ENCODE data around the gene SNRPD3.
A peak's percentile ranks its signal among the peaks of the same experiment; 100 is the strongest.
"Not testable (repeated sequence)": the region's sequence is repeated elsewhere in the genome, so short reads cannot be mapped to it uniquely, and the experiment has no call there.

Gene SNRPD3

GRCh38 chr22:24555165-24556039 is at the start of gene SNRPD3:
SNRPD3 (plus strand) TSS chr22:24555999; CDS start chr22:24557675, 1,676 bp downstream.
- peak; percentile 100 for DNase-seq (ENCODE audit: low spot score)

- no peak for DNase-seq (ENCODE audit: low spot score)
Observed at GRCh38 chr22:24506802-24507438, 48.9 kb upstream of the SNRPD3 start.

GRCh38 chr22:24507716-24508115 is 48.1 kb upstream of the SNRPD3 start:
- no peak for DNase-seq (ENCODE audit: low spot score)

GRCh38 chr22:24510637-24511625 is 44.9 kb upstream of the SNRPD3 start:
- DNase-seq (ENCODE audit: low spot score): no peak

- no peak for DNase-seq (ENCODE audit: low spot score)
Observed at GRCh38 chr22:24512043-24512442, 43.8 kb upstream of the SNRPD3 start.

- DNase-seq (ENCODE audit: low spot score): no peak
Observed at GRCh38 chr22:24513378-24514240, 42.2 kb upstream of the SNRPD3 start.

- DNase-seq (ENCODE audit: low spot score): no peak
Observed at GRCh38 chr22:24514241-24515026, 41.4 kb upstream of the SNRPD3 start.

GRCh38 chr22:24515027-24515338 is 40.8 kb upstream of the SNRPD3 start:
- no peak for DNase-seq (ENCODE audit: low spot score)

- no peak for DNase-seq (ENCODE audit: low spot score)
Observed at GRCh38 chr22:24516301-24516737, 39.5 kb upstream of the SNRPD3 start.

- DNase-seq (ENCODE audit: low spot score): no peak
Observed at GRCh38 chr22:24517446-24517845, 38.4 kb upstream of the SNRPD3 start.

GRCh38 chr22:24518228-24518627 is 37.6 kb upstream of the SNRPD3 start:
- no peak for DNase-seq (ENCODE audit: low spot score)

GRCh38 chr22:24518771-24519485 is 36.9 kb upstream of the SNRPD3 start:
- DNase-seq (ENCODE audit: low spot score): no peak

- DNase-seq (ENCODE audit: low spot score): no peak
Observed at GRCh38 chr22:24519496-24519895, 36.3 kb upstream of the SNRPD3 start.

- no peak for DNase-seq (ENCODE audit: low spot score)
Observed at GRCh38 chr22:24521791-24522245, 34.0 kb upstream of the SNRPD3 start.

- DNase-seq (ENCODE audit: low spot score): no peak
Observed at GRCh38 chr22:24523873-24524272, 31.9 kb upstream of the SNRPD3 start.

GRCh38 chr22:24525416-24526037 is 30.3 kb upstream of the SNRPD3 start:
- peak; percentile 79 for DNase-seq (ENCODE audit: low spot score)

- no peak for DNase-seq (ENCODE audit: low spot score)
Observed at GRCh38 chr22:24526191-24526590, 29.6 kb upstream of the SNRPD3 start.

- DNase-seq (ENCODE audit: low spot score): no peak
Observed at GRCh38 chr22:24529898-24530297, 25.9 kb upstream of the SNRPD3 start.

- not testable (repeated sequence) for DNase-seq (ENCODE audit: low spot score)
Observed at GRCh38 chr22:24530968-24531367, 24.8 kb upstream of the SNRPD3 start.
